LNCaP clone FGC (cell line): Measurements from ENCODE around the gene UBE2Z.

Experiments used
- DNase-seq: peaks from one replicate; pipeline ENCODE4 v3.0.0-alpha.2; 2011; ENCODE audit warnings: low read depth
- H3K4me3 ChIP-seq: 2 replicates; pipeline ENCODE4 v1.5.1; 2011; ENCODE audit warnings: mild to moderate bottlenecking, low read depth, low read length, control low read depth
- CTCF ChIP-seq: IDR thresholded peaks from 2 replicates; pipeline ENCODE4 v1.5.1; 2012; ENCODE audit warnings: mild to moderate bottlenecking; ENCODE audit not compliant: control insufficient read depth, insufficient read depth; ENCODE audit errors: extremely low read depth

The UBE2Z gene

DNA sequence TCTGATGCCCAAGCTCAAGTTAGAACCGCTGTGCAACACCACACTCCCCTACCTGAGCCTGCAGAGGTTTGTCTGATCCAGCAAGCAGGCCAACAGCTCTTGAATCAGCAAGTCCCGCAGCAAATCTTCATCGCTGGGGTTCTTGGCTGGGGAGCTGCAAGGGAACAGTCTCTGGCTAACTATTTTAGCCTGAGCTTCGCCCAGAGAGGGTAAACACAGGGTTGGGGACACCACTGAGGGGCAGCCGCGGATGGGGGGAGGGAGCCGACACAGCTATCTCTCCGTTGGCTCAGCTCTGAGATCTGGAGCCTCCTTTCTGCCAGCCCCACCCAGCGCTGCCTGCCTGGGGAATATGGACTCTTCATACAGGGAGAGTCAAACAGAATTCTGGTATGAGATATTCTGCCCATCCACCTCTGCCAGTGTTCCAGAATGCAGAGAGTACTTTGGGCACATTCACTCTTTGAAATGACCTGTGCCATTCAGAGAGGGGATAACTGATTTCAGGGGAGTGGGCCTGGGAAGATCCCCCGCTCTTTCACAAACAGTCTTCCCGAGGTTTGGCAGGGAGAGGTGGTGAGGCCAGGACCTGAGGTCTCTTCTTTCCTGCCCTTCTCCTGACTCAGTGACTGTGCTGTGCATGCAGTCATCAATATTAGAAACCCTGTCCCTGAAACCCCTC is 52.8 kb downstream of the UBE2Z start:
- no peak for TF ChIP-seq CTCF
- no peak overlapping the region for H3K4me3 ChIP-seq
- no peak for DNase-seq

GRCh38 chr17:48961516-48962233 is 53.5 kb downstream of the UBE2Z start:
- H3K4me3 ChIP-seq, result no peak overlapping the region
- DNase-seq, result no peak
- TF ChIP-seq CTCF, result no peak

- TF ChIP-seq CTCF, result no peak
- DNase-seq, result no peak
- no peak overlapping the region for H3K4me3 ChIP-seq
Observed at GRCh38 chr17:48970224-48970623, 62.0 kb downstream of the UBE2Z start.

- no peak for DNase-seq
- no peak overlapping the region for H3K4me3 ChIP-seq
- TF ChIP-seq CTCF, result no peak
Observed at GRCh38 chr17:48970865-48971687, 62.9 kb downstream of the UBE2Z start.

DNA sequence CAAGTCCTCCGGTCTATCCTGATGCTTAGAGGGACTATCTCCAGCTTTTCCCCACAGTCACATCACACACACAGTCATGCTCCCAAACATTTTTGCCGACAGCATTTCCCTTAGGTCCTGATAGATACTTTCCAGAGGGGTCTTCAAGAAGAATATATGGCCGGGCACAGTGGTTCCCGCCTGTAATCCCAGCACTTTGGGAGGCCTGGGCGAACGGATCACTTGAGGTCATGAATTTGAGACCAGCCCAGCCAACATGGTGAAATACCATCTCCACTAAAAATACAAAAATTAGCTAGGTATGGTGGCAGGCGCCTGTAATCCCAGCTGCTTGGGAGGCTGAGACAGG is 64.5 kb downstream of the UBE2Z start:
- no peak overlapping the region for H3K4me3 ChIP-seq
- no peak for DNase-seq
- no peak for TF ChIP-seq CTCF

DNA sequence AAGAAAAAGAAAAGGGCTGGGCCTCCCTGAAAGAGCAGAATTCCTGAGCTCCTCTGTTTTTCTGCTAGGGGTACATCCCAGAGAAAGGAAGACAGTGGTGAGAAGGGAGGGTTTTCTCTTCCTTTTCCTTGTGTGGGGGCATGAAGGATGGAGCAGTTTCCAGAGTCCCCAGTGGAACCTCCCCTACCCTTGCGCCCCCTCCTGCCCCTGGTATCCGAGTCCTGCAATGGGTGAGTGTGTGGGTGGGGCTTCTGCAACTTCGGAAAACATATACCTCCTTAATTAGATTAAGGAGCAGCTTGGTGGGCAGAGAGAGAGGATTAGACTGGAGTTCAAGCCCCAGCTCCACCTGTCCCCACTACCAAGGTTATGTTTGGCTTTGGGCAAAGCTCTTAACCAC is 65.6 kb downstream of the UBE2Z start:
- no peak for DNase-seq
- no peak for TF ChIP-seq CTCF
- no peak overlapping the region for H3K4me3 ChIP-seq
